ENCODE results near the gene MDK.

DNA sequence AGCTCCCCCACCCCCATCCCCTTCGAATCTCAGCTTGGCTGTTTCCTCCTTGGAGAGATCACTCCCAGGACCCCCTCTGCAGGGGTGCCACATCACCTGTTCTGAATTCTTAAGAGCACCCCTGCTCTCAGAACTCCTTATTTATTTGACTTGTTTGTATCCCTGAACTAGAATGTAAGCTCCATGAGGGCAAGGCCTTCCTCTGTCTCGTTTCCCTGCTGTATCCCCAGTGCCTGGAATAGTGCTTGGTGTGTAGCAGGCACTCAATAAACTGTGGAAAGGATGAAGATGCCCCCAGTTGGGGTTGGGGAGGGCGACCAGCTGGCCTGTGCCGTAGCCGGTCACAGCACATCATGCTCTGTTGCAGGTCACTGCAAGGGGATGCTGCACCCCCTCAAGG lies 3.6 kb upstream of the MDK start:
- TF ChIP-seq, protein P1, sequence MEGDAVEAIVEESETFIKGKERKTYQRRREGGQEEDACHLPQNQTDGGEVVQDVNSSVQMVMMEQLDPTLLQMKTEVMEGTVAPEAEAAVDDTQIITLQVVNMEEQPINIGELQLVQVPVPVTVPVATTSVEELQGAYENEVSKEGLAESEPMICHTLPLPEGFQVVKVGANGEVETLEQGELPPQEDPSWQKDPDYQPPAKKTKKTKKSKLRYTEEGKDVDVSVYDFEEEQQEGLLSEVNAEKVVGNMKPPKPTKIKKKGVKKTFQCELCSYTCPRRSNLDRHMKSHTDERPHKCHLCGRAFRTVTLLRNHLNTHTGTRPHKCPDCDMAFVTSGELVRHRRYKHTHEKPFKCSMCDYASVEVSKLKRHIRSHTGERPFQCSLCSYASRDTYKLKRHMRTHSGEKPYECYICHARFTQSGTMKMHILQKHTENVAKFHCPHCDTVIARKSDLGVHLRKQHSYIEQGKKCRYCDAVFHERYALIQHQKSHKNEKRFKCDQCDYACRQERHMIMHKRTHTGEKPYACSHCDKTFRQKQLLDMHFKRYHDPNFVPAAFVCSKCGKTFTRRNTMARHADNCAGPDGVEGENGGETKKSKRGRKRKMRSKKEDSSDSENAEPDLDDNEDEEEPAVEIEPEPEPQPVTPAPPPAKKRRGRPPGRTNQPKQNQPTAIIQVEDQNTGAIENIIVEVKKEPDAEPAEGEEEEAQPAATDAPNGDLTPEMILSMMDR (IDR thresholded peaks at IDR 0.05): no peak
- TF ChIP-seq, protein P2, sequence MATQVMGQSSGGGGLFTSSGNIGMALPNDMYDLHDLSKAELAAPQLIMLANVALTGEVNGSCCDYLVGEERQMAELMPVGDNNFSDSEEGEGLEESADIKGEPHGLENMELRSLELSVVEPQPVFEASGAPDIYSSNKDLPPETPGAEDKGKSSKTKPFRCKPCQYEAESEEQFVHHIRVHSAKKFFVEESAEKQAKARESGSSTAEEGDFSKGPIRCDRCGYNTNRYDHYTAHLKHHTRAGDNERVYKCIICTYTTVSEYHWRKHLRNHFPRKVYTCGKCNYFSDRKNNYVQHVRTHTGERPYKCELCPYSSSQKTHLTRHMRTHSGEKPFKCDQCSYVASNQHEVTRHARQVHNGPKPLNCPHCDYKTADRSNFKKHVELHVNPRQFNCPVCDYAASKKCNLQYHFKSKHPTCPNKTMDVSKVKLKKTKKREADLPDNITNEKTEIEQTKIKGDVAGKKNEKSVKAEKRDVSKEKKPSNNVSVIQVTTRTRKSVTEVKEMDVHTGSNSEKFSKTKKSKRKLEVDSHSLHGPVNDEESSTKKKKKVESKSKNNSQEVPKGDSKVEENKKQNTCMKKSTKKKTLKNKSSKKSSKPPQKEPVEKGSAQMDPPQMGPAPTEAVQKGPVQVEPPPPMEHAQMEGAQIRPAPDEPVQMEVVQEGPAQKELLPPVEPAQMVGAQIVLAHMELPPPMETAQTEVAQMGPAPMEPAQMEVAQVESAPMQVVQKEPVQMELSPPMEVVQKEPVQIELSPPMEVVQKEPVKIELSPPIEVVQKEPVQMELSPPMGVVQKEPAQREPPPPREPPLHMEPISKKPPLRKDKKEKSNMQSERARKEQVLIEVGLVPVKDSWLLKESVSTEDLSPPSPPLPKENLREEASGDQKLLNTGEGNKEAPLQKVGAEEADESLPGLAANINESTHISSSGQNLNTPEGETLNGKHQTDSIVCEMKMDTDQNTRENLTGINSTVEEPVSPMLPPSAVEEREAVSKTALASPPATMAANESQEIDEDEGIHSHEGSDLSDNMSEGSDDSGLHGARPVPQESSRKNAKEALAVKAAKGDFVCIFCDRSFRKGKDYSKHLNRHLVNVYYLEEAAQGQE (IDR thresholded peaks at IDR 0.05; ENCODE audit: insufficient read depth in 1 of 2, low read depth in 2 of 2, low read length in 1 of 2): no peak
- no peak for TF ChIP-seq POLR2AphosphoS5 (IDR thresholded peaks at IDR 0.05; ENCODE audit: low read depth, low read length)

Data from Panc1 (cell line).